ENCODE measurements around the gene SLC52A1.

SLC52A1 gene

GRCh38 chr17:5002121-5002788, 33.0 kb downstream of the SLC52A1 start:
- no peak overlapping the region for H3K27ac ChIP-seq (ENCODE audit: low read depth, low read length)
- H3K9me3 ChIP-seq (ENCODE audit: insufficient read depth, low read depth, low read length): no peaks in the 10 kb centered on the region
- H3K9ac ChIP-seq (ENCODE audit: low read depth, low read length): no peak overlapping the region
- H3K36me3 ChIP-seq (ENCODE audit: insufficient read depth, low read length): peaks cover 64% of the 10 kb centered on the region
- H3K4me1 ChIP-seq (ENCODE audit: insufficient read depth, low read length): peaks cover 12% of the 10 kb centered on the region
- H3K27me3 ChIP-seq (ENCODE audit: insufficient read depth, low read length): no peaks in the 10 kb centered on the region
- 96% methylated on average over 20 of the region's 20 CpGs for WGBS
- no peak overlapping the region for H3K4me3 ChIP-seq (ENCODE audit: low read length)

GRCh38 chr17:5000237-5000639, 35.0 kb downstream of the SLC52A1 start:
- Histone ChIP-seq H3K9ac (ENCODE audit: low read depth, low read length) (no peak overlapping the region), H3K27me3 (ENCODE audit: insufficient read depth, low read length) (peaks cover 14% of the 10 kb centered on the region), H3K27ac (ENCODE audit: low read depth, low read length) (no peak overlapping the region), H3K4me3 (ENCODE audit: low read length) (no peak overlapping the region), H3K9me3 (ENCODE audit: insufficient read depth, low read depth, low read length) (no peaks in the 10 kb centered on the region), H3K4me1 (ENCODE audit: insufficient read depth, low read length) (peaks cover 12% of the 10 kb centered on the region), H3K36me3 (ENCODE audit: insufficient read depth, low read length) (peaks cover 46% of the 10 kb centered on the region)
- 79% methylated on average over 11 of the region's 11 CpGs for WGBS

GRCh38 chr17:4999430-5000093, 35.7 kb downstream of the SLC52A1 start:
- peak overlapping the region; percentile 49; the same call in 1 of the 2 replicates for H3K9ac ChIP-seq (ENCODE audit: low read depth, low read length)
- H3K27ac ChIP-seq (ENCODE audit: low read depth, low read length): no peak overlapping the region
- peaks cover 12% of the 10 kb centered on the region for H3K4me1 ChIP-seq (ENCODE audit: insufficient read depth, low read length)
- peaks cover 40% of the 10 kb centered on the region for H3K36me3 ChIP-seq (ENCODE audit: insufficient read depth, low read length)
- 74% methylated on average over 12 of the region's 12 CpGs for WGBS
- H3K27me3 ChIP-seq (ENCODE audit: insufficient read depth, low read length): peaks cover 16% of the 10 kb centered on the region
- no peaks in the 10 kb centered on the region for H3K9me3 ChIP-seq (ENCODE audit: insufficient read depth, low read depth, low read length)
- H3K4me3 ChIP-seq (ENCODE audit: low read length): peak overlapping the region; percentile 62

GRCh38 chr17:4998732-4999429, 36.3 kb downstream of the SLC52A1 start:
- peak overlapping the region; percentile 62 for H3K4me3 ChIP-seq (ENCODE audit: low read length)
- H3K36me3 ChIP-seq (ENCODE audit: insufficient read depth, low read length): peaks cover 33% of the 10 kb centered on the region
- peak overlapping the region; percentile 60 for H3K9ac ChIP-seq (ENCODE audit: low read depth, low read length)
- peaks cover 12% of the 10 kb centered on the region for H3K4me1 ChIP-seq (ENCODE audit: insufficient read depth, low read length)
- H3K27me3 ChIP-seq (ENCODE audit: insufficient read depth, low read length): peaks cover 20% of the 10 kb centered on the region
- no peaks in the 10 kb centered on the region for H3K9me3 ChIP-seq (ENCODE audit: insufficient read depth, low read depth, low read length)
- H3K27ac ChIP-seq (ENCODE audit: low read depth, low read length): no peak overlapping the region
- 18% methylated on average over 13 of the region's 14 CpGs for WGBS

GRCh38 chr17:4998027-4998731, 37.0 kb downstream of the SLC52A1 start:
- no peaks in the 10 kb centered on the region for H3K9me3 ChIP-seq (ENCODE audit: insufficient read depth, low read depth, low read length)

GRCh38 chr17:4997302-4998026, 37.8 kb downstream of the SLC52A1 start, which contains the start of the genes INCA1 and KIF1C:
Gene INCA1 (minus strand): TSS chr17:4997522. CDS start chr17:4994437, 3,085 bp downstream.
Gene KIF1C (plus strand): TSS chr17:4997950. CDS start chr17:5000247, 2,297 bp downstream.
- Histone ChIP-seq H3K27me3 (ENCODE audit: insufficient read depth, low read length) (peaks cover 20% of the 10 kb centered on the region), H3K36me3 (ENCODE audit: insufficient read depth, low read length) (peaks cover 20% of the 10 kb centered on the region), H3K9me3 (ENCODE audit: insufficient read depth, low read depth, low read length) (no peaks in the 10 kb centered on the region), H3K4me1 (ENCODE audit: insufficient read depth, low read length) (peaks cover 12% of the 10 kb centered on the region), H3K4me3 (ENCODE audit: low read length) (peak within 1 kb of the TSS; percentile 62), H3K27ac (ENCODE audit: low read depth, low read length) (peak within 1 kb of the TSS; percentile 93), H3K9ac (ENCODE audit: low read depth, low read length) (peak within 1 kb of the TSS; percentile 77)
- under 1% methylated on average over 93 of the region's 93 CpGs for WGBS

More at GRCh38 chr17:4998027-4998731, 37.0 kb downstream of the SLC52A1 start:
- WGBS: under 1% methylated on average over 55 of the region's 55 CpGs
- H3K4me1 ChIP-seq (ENCODE audit: insufficient read depth, low read length): peaks cover 12% of the 10 kb centered on the region
- peaks cover 20% of the 10 kb centered on the region for H3K27me3 ChIP-seq (ENCODE audit: insufficient read depth, low read length)
- H3K9ac ChIP-seq (ENCODE audit: low read depth, low read length): peak overlapping the region; percentile 60
- peak overlapping the region; percentile 62 for H3K4me3 ChIP-seq (ENCODE audit: low read length)
- peaks cover 26% of the 10 kb centered on the region for H3K36me3 ChIP-seq (ENCODE audit: insufficient read depth, low read length)
- H3K27ac ChIP-seq (ENCODE audit: low read depth, low read length): peak overlapping the region; percentile 77

DNA sequence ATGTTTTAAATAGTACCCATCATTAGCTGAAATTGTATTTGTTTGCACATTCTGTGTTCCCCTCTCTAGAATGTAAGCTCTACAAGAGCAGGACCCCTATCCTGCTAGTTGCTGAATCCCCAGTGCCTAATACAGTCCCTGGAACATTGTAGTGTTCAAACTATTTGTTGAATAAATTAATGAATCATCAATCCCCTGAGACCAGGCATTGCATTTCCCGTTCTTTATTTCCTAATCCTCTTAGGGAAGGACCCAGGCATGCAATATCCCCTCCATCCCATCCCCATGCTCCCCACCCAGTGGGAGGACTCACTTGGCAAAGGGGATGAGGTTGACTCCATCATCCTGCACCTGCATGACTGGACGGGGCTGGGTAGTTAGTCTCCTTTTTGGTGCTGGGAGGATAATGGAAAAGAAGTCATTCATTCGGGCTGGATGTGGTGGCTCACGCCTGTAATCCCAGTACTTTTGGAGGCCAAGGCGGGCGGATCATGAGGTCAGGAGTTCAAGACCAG, 41.1 kb downstream of the SLC52A1 start:
- Histone ChIP-seq H3K27ac (ENCODE audit: low read depth, low read length) (no peak overlapping the region), H3K36me3 (ENCODE audit: insufficient read depth, low read length) (no peaks in the 10 kb centered on the region), H3K9me3 (ENCODE audit: insufficient read depth, low read depth, low read length) (no peaks in the 10 kb centered on the region), H3K27me3 (ENCODE audit: insufficient read depth, low read length) (peaks cover 22% of the 10 kb centered on the region), H3K4me3 (ENCODE audit: low read length) (no peak overlapping the region), H3K9ac (ENCODE audit: low read depth, low read length) (no peak overlapping the region), H3K4me1 (ENCODE audit: insufficient read depth, low read length) (peaks cover 2% of the 10 kb centered on the region)
- 92% methylated on average over 6 of the region's 6 CpGs for WGBS

DNA sequence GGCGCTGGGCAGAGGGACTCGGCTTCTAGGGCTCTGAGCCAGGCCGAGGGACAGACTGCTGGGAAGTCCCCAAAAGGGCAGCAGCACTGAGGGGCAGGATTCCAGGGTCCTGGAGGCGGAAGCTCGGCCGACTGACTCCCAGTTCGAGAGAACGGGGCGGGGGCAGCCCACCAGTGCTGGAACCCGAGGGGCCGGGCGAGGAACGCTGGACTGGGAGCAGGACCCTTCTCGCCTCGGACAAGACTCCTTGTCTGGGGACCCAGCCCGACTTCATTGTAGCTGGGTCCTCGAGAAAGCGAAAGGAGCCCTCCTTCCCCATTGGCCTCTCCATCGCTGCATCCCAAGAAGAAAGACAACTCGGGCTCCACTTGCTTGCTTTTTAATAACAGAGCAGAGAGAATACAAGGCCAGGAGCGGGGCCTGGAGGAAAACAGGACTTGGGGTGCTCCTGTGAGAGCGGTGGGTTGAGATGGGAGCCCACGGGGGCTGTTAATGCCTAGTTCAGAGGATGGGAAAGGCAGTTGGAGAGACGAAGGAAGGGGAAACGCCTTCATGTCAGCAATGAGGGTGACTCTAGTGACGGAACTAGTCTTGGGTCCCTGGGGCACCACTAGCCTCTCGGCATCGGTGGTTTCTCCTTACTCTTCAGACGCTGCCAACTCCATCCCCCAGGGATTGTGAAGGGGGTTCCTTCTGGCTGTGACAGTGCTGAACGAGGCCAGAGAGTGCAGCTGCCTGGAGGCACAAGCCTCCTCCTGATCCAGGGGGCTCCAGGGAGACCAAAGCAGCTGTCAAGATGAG, 47.3 kb downstream of the SLC52A1 start:
- no peaks in the 10 kb centered on the region for H3K36me3 ChIP-seq (ENCODE audit: insufficient read depth, low read length)
- no peak overlapping the region for H3K27ac ChIP-seq (ENCODE audit: low read depth, low read length)

GRCh38 chr17:4986951-4987766, 48.1 kb downstream of the SLC52A1 start, which contains the start of gene CAMTA2:
Gene CAMTA2 (minus strand): TSS chr17:4987675. CDS start chr17:4986222, 1,453 bp downstream.
- H3K27me3 ChIP-seq (ENCODE audit: insufficient read depth, low read length): peaks cover 11% of the 10 kb centered on the region; the same call in 1 of the 2 replicates
- H3K9me3 ChIP-seq (ENCODE audit: insufficient read depth, low read depth, low read length): no peaks in the 10 kb centered on the region
- H3K36me3 ChIP-seq (ENCODE audit: insufficient read depth, low read length): no peaks in the 10 kb centered on the region
- peak within 1 kb of the TSS; percentile 71 for H3K4me3 ChIP-seq (ENCODE audit: low read length)
- WGBS: 2% methylated on average over 78 of the region's 78 CpGs
- peak within 1 kb of the TSS; percentile 18 for H3K9ac ChIP-seq (ENCODE audit: low read depth, low read length)
- peaks cover 9% of the 10 kb centered on the region; the same call in 1 of the 2 replicates for H3K4me1 ChIP-seq (ENCODE audit: insufficient read depth, low read length)
- no peak within 1 kb of the TSS; the same call in 1 of the 2 replicates for H3K27ac ChIP-seq (ENCODE audit: low read depth, low read length)

More for the DNA sequence above, 47.3 kb downstream of the SLC52A1 start:
- H3K9ac ChIP-seq (ENCODE audit: low read depth, low read length): peak overlapping the region; percentile 18; the same call in 1 of the 2 replicates
- 26% methylated on average over 30 of the region's 30 CpGs for WGBS
- peaks cover 9% of the 10 kb centered on the region; the same call in 1 of the 2 replicates for H3K4me1 ChIP-seq (ENCODE audit: insufficient read depth, low read length)
- peaks cover 11% of the 10 kb centered on the region; the same call in 1 of the 2 replicates for H3K27me3 ChIP-seq (ENCODE audit: insufficient read depth, low read length)
- H3K4me3 ChIP-seq (ENCODE audit: low read length): peak overlapping the region; percentile 71
- no peaks in the 10 kb centered on the region for H3K9me3 ChIP-seq (ENCODE audit: insufficient read depth, low read depth, low read length)
